GM21423 (cell line): Measurements from ENCODE around the gene HYCC2.
A peak's percentile ranks its signal among the peaks of the same experiment; 100 is the strongest.
"Not testable (repeated sequence)": the region's sequence is repeated elsewhere in the genome, so short reads cannot be mapped to it uniquely, and the experiment has no call there.

ENCODE experiments used
- ATAC-seq: cut with Tn5 transposase; IDR thresholded peaks from one replicate; pipeline ENCODE4 v1.9.1; 2021; ENCODE audit warnings: mild to moderate bottlenecking, moderate library complexity; ENCODE audit not compliant: unreplicated experiment

The HYCC2 gene

DNA sequence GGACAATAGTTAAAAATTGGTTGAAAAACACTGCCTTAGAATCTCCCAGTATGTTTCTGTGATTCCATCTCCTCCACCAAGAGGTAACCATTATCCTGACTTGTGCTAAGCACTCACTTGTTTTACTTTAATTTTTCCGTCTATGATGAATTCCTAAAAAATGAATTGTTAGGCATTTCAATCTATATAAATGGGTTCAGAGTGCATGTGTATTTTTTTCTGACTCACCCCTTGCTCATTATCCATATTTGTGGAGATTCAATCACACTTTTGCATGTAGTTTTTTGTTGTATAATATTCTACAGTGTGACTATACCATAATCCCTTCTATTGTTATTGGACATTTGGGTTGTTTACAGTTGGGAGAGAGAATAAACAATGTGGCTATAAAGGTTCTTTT lies 1.6 kb upstream of the HYCC2 start:
- ATAC-seq, result no peak

DNA sequence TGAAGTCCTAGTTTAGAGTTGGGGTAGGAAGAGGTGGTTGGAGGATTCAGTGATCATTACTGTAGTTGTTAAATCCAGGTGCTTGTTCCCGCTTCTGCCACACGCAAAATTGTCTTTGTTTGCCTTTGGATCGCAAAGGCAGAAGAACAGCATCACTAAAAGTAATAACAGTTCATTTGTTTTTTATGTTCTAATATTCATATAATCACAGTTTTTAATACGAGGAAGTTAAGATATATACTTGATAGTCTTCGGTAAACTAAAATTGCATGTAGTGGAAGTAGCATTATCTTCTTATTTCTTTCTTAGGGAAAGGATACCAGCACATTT lies 695 bp upstream of the HYCC2 start:
- ATAC-seq, result no peak

DNA sequence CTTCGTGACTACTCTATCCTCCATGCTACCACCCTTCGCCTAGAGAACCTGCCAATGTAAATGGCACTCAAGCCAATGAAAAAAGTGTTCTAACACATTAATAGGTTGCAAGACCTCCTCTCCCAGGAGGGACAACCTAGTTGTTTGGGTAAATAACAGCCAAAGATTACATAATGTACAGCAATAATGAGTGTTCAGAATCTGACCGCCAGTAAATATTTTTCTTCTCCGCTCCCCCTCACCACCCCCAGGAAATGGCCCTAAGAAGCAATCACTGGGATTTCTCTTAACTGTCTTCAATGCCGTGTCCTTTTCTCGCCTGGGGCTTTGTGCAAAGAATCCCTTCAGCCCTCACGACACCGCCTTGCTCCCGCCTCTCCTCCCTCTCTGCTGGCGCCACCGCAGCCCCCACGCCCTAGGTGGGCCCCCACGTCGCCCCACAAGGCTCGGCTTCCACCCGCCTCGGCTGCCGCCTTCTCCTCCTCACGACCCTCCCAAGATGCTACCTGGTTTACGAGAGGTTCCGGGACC lies 458 bp downstream of the HYCC2 start:
- peak; percentile 16 for ATAC-seq

DNA sequence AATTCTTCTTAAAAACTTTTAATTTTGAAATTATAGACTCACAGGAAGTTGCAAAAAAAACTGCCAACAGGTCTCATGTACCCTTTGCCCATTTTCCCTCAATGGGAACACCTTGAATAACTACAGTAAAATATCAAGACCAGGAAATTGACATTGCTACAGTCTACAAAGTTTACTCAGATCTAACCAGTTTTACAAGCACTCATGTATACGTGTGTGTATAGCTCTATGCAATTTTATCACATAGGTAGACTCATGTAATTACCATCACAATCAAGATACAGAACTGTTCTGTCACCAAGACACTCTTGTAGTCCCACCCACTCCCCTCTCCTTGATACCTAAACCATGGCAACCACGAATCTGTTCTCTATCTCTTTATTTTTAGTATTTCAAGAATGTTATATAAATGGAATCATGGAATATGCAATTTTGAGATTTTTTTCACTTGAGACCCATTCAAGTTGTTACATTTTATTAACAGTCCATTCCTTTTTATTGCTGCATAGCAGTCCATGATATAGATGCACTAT lies 6.6 kb downstream of the HYCC2 start:
- ATAC-seq, result no peak

DNA sequence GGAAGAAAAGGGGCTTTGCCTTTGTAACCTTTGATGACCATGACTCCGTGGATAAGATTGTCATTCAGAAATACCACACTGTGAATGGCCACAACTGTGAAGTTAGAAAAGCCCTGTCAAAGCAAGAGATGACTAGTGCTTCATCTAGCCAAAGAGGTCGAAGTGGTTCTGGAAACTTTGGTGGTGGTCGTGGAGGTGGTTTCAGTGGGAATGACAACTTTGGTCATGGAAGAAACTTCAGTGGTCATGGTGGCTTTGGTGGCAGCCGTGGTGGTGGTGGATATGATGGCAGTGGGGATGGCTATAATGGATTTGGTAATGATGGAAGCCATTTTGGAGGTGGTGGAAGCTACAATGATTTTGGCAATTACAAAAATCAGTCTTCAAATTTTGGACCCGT lies 8.0 kb downstream of the HYCC2 start:
- not testable (repeated sequence) for ATAC-seq

DNA sequence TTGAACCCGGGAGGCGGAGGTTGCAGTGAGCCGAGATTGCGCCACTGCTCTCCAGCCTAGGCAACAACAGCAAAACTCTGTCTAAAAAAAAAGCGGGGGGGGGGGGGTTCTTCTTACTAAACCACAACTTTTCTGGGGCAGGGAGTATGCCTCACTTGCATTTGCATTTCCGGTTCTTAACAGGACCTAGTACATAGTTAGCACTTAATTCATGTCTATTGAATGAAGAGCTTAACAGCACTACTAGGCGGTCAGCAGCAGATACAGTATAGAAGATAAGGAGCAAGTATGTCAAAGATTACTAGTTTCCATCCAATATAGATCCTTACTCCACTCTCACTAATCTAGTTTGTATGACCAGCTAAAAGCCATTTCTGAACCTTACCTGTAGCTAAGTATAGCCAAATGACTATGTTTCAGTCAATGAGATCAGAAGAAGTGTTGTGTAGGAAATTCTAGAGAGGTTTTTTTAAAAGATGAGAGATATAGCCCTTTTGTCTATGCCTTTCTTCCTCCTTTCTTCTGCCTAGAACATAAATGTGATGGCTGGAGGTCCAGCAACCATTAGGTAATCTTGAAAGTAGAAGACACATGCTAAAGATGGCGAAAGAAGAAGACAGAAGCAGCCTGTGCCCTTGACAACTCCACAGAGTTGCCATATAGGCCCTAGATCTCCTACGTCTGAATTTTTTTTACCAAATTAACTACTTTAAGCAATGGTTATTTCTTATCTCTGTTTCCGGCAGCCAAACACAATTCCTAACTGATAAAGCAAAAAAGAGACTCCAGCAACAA lies 11.3 kb downstream of the HYCC2 start:
- ATAC-seq, result no peak

DNA sequence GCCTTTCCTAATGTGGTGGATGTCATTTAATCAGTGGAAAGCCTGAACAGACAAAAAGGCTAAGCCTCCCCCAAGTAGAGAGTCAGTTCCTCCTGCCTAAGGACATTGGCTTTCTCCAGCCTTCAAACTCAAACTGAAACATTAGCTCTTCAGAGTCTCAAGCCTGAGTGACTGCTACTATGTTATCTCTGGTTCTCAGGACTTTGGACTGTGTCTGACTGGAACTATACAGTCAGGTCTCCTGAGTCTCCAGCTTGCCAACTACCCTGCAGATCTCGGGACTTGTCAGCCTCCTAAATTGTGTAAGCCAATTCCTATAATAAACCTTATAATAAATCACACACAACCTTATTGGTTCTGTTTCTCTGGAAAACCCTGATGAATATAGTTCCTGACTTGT lies 12.6 kb downstream of the HYCC2 start:
- no peak for ATAC-seq

DNA sequence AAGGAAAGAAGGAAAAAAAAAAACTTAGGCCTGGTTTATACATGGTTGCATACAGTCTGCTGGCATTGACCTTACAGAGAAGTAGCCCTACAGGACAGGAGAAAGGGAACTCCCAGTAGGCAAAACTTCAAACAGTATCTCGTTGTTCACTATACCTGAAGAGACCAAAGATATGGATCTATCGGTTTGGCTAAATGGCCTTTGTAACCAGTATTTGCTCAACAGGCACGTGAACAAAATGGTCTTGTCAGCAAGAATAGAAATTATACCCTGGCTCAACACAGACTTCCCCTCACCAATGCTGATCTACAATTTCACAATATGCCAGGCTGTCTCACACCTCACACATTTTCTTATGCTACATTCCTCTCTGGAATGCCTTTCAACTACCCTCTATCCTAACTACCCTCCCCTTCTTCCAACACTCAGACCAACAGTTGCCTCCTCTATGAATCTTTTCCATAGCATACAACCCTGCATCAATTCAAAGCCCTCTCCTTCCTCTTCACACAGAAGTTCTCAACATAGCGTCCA lies 13.7 kb downstream of the HYCC2 start:
- ATAC-seq, result no peak

DNA sequence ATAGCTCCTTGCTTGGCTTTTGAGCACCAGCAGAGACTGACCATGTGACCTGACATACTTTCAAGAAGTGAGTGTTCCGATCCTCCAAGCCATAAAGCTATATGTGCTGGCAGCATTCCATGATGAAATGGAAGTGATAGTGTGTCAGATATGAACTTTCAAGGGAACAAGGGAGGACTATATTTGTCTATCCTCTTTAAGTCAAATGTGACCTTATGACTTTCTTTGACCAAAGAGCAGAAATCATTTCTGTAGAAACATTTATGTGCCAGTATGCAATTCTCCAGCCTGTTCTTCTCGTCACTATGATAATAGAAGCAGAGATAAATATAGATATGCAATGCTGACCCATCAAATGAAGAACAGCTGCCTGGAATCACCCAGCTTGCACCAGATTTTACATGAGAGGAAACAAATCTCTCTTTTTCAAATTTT lies 14.4 kb downstream of the HYCC2 start:
- ATAC-seq, result no peak

DNA sequence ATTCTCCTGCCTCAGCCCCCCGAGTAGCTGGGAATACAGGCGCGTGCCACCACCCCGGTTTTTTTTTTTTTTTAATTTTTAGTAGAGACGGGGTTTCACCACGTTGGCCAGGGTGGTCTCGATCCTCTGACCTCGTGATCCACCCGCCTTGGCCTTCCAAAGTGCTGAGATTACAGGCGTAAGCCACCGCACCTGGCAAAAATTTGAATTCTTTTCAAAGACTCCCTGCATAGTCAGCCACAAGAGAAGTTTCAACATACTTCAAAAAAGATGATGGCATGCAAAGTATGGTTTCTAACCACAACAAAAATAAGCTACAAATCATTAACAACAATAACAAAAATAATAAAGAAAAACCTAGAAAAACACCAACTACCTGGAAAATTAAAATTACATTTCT lies 22.0 kb downstream of the HYCC2 start:
- ATAC-seq, result no peak

DNA sequence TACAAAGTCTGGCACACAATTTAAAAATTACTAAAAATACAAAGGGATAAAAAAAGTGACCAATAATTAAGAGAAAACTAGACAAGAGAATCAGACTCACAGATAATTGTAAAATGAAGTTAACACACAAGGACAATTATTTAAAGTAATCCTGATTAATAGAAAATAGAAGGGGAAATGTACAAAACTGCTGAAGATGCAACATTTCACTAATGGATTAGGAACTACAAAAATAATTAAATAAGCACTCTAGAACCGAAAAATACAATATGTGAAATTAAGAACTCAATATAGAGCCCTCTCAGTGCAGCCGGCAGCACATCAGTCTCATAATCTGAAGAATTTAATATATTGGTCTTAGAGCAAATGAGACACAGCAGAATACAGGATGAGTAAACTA lies 24.6 kb downstream of the HYCC2 start:
- no peak for ATAC-seq

DNA sequence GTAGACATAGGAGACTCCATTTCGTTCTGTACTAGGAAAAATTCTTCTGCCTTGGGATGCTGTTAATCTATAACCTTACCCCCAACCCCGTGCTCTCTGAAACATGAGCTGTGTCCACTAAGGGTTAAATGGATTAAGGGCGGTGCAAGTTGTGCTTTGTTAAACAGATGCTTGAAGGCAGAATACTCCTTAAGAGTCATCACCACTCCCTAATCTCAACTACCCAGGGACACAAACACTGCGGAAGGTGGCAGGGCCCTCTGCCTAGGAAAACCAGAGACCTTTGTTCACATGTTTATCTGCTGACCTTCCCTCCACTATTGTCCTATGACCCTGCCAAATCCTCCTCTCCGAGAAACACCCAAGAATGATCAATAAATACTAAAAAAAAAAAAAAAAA lies 28.4 kb downstream of the HYCC2 start:
- not testable (repeated sequence) for ATAC-seq

DNA sequence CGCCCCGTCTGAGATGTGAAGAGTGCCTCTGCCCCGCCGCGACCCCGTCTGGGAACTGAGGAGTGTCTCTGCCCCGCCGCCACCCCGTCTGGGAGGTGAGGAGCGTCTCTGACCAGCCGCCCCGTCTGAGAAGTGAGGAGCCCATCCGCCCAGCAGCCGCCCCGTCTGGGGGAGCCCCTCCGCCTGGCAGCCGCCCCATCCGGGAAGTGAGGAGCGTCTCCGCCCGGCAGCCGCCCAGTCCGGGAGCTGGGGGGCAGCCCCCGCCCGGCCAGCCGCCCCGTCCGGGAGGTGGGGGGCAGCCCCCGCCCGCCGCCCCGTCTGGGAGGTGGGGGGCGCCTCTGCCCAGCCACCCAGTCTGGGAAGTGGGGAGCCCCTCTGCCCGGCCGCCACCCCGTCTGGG lies 29.0 kb downstream of the HYCC2 start:
- ATAC-seq, result not testable (repeated sequence)

DNA sequence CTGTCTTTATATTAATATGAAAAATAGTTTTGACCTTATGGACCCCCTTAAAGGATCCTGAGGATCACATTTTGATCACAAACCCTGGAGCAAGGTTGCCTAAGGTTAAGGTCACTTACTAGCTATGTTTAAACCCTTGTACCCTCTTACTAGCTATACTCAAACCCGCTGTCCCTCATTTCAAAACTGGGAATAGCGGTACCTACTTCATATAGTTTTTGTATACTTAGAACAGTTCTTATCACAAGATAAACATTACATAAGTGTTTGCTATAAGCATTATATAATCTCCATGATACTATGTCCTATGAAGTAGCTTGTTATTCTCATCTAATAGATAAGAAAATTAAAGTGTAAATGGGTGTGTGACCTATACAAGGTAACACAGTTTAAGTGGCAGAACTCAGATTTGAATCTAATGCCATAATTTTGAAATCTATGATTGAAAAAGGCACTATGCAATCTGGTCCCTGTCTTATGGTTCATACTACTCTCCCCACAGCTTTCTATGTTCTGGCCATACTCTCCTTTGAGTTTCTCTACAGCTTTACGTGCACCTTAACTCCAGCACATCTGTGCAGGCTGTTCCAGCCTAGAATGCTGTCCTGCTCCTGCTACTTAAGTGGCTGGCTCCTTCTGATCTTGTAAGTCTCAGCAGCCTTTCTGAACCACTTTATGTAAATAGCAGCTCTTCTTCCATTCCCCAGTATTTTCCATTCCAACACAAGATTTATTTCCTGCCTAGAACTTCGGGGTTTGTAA lies 30.4 kb downstream of the HYCC2 start:
- ATAC-seq, result no peak

DNA sequence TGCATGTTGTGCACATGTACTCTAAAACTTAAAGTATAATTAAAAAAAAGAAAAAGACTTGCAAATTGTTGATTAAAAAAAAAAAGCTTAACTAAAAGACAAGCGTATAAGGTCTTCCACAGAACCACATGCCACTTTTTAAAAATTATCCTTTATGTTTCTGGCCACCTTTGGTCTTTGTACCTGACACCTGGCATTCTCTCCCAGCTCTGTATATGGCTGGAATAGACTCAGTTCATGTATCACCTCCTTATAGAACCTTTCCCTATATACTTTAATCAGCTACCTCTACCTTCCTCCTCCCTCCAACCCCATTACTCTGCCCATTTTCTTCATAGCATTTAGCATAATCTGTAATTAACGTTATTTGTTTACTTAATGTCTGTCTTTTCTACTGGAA lies 32.6 kb downstream of the HYCC2 start:
- ATAC-seq, result no peak

DNA sequence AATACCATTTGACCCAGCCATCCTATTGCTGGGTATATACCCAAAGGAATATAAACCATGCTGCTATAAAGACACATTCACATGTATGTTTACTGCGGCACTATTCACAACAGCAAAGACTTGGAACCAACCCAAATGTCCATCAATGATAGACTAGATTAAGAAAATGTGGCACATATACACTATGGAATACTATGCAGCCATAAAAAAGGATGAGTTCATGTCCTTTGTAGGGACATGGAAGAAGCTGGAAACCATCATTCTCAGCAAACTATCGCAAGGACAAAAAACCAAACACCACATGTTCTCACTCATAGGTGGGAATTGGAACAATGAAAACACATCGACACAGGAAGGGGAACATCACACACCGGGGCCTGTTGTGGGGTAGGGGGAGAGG lies 33.1 kb downstream of the HYCC2 start:
- ATAC-seq, result not testable (repeated sequence)

DNA sequence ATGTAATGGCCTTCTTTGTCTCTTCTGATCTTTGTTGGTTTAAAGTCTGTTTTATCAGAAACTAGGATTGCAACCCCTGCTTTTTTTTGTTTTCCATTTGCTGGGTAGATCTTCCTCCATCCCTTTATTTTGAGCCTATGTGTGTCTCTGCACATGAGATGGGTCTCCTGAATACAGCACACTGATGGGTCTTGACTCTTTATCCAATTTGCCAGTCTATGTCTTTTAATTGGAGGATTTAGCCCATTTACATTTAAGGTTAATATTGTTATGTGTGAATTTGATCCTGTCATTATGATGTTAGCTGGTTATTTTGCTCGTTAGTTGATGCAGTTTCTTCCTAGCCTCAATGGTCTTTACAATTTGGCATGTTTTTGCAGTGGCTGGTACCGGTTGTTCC lies 37.1 kb downstream of the HYCC2 start:
- ATAC-seq, result not testable (repeated sequence)

DNA sequence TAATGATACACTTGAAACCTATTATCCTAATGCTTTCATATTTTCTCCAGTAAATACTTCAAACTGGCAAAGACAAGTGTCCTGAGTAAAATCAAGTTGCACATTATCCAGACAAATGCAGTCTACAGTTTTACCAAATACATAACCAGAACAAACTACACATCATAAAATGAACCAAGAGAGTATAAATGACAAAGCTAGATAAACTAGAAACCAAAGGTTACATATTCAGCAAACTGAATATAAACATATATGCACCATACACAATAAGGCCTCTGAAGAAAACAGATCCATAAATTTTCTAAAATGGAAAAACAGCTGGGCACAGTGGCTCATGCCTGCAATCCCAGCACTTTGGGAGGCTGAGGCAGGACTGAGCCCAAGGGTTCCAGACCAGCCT lies 47.0 kb downstream of the HYCC2 start:
- no peak for ATAC-seq

DNA sequence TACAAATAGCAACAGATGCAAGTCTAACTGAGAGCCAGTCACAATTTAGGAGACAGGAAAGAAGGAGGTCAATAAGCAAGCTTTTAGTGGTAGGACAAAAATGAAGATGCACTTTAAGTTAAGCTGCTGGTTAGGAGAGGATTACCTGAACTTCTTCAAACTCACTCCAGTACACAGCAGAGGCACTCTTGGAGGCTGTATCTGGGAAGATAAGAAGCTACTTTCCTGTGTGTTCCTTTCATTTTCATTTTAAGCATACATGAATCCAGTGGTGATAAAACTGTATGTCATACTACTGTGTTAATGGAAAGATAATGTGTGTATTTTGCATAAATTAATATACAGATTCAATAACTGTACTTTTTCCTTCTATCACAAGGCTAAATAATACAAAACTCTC lies 49.6 kb downstream of the HYCC2 start:
- no peak for ATAC-seq
